Epithelial cell of esophagus (primary cell): ENCODE measurements around the gene FBXO36.

ENCODE experiments used
- DNase-seq: peaks from one replicate; pipeline ENCODE4 v3.0.0; 2010; ENCODE audit warnings: low read depth
- H3K4me3 ChIP-seq: 2 replicates; pipeline ENCODE4 v1.5.1; 2011; ENCODE audit warnings: mild to moderate bottlenecking, low read length, control low read depth
- CTCF ChIP-seq: IDR thresholded peaks from 2 replicates; pipeline ENCODE4 v1.5.1; 2011; ENCODE audit warnings: low read depth, mild to moderate bottlenecking, low read length, control low read depth, inconsistent platforms; ENCODE audit not compliant: insufficient read depth; ENCODE audit errors: missing control alignments

Gene FBXO36

GRCh38 chr2:229910147-229910831 lies 12.0 kb upstream of the FBXO36 start:
- no peak for DNase-seq
- no peak overlapping the region for H3K4me3 ChIP-seq
- TF ChIP-seq CTCF: no peak

GRCh38 chr2:229910832-229911412 lies 11.4 kb upstream of the FBXO36 start:
- H3K4me3 ChIP-seq: no peak overlapping the region
- DNase-seq: peak; percentile 21
- TF ChIP-seq CTCF: peak; percentile 35

GRCh38 chr2:229914171-229914570 lies 8.1 kb upstream of the FBXO36 start:
- TF ChIP-seq CTCF: no peak
- no peak overlapping the region for H3K4me3 ChIP-seq
- no peak for DNase-seq

GRCh38 chr2:229917793-229918192 lies 4.5 kb upstream of the FBXO36 start:
- TF ChIP-seq CTCF: no peak
- no peak overlapping the region for H3K4me3 ChIP-seq
- DNase-seq: no peak

GRCh38 chr2:229920011-229920641 lies 2.2 kb upstream of the FBXO36 start:
- peak; percentile 23 for DNase-seq
- H3K4me3 ChIP-seq: peak overlapping the region; percentile 78
- TF ChIP-seq CTCF: no peak

GRCh38 chr2:229921101-229921891 lies 1.0 kb upstream of the FBXO36 start:
- peak; percentile 65 for DNase-seq
- TF ChIP-seq CTCF: no peak
- peak overlapping the region; percentile 78 for H3K4me3 ChIP-seq
